ENCODE measurements around the gene PPP2R5B. TPM values are rescaled to one million over a fixed set of nuclear protein-coding genes. Genes with fewer than 3 reads are reported as not detected.

PPP2R5B gene
- total RNA-seq, 1 experiment from 2014 or later: 14.0 TPM

DNA sequence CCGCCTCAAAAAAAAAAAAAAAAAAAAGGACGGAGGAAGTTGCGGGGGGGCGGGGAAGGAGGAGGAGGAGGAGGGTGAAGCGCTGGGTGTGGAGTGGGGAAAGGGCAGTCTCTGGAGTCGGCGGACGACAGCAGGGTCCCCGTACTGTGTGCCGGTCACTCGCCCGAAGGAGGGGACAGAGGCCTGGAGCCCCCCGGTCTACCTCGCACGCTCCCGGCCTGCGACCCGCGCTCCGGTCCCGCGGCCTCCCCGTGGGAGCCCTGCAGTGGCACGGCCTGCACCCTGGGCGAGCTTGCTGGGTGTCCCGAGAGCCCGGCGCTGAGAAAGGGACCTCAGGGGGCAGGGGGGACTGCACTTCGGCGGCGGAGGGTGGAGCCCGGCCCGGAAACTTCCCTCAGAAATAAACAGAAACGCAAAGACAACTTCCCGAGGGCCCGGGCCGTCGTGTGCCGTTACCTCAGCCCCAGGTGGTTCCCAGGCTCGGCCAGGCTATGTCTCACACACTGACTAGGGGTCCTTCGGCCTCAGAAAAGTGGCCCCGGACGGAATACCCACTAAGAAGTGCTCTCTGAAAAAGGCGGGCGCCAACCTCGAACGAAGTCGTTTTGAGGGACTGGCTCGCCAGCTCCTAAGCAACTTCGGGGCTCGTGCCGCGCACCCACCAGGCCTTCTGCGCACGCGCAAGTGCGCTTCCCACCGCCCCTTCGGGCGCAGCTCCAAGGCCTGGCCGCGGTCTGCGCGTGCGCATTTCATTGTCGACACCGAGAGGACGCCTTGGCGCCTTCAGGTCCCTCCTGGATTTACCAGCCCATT lies 47.1 kb downstream of the PPP2R5B start, which contains the start of gene MAJIN:
MAJIN (minus strand) TSS at position 688 of the 813 bp plus-strand sequence. CDS start 12,703 bp downstream, outside the sequence.
- ATAC-seq (peak; percentile 79), DNase-seq (ENCODE audit: low read depth, low spot score) (peak; percentile 18)
- Histone ChIP-seq H3K9me3 (ENCODE audit: control insufficient read depth, insufficient read depth, low read depth, low read length) (no peaks in the 10 kb centered on the region), H3K4me3 (ENCODE audit: low read depth in 2 of 2, low read length in 2 of 2) (peak within 1 kb of the TSS; percentile 27 to 53), H3K27me3 (ENCODE audit: control insufficient read depth, insufficient read depth, low read length) (no peaks in the 10 kb centered on the region), H3K4me1 (ENCODE audit: control insufficient read depth, insufficient read depth, low read length) (no peaks in the 10 kb centered on the region), H3K27ac (ENCODE audit: low read length) (peak within 1 kb of the TSS; percentile 52), H3K36me3 (ENCODE audit: control insufficient read depth, insufficient read depth, low read length) (no peaks in the 10 kb centered on the region)
- no TSS peak for BruUV-seq (replicated peaks)
- intact Hi-C loops (cut with micrococcal nuclease; ENCODE audit: unreplicated experiment) (no loop called here), in situ Hi-C loops (cut with HindIII; ENCODE audit: low pct_unique_long_range_greater_than_20kb, low sequenced_read_pairs) (no loop called here)
- POLR2A ChIA-PET: interaction anchor here (0.6 kb wide), 1 partner anchor 55 kb away, joined by 3 read pairs; no protein-coding TSS in a partner anchor
- TF ChIP-seq SIN3A (IDR thresholded peaks at IDR 0.05; ENCODE audit: borderline replicate concordance, insufficient read depth, low read depth, low read length): no peak
- TF ChIP-seq POLR2AphosphoS5 (IDR thresholded peaks at IDR 0.05; ENCODE audit: low read depth, low read length): peak; percentile 73
- TF ChIP-seq, protein P1, sequence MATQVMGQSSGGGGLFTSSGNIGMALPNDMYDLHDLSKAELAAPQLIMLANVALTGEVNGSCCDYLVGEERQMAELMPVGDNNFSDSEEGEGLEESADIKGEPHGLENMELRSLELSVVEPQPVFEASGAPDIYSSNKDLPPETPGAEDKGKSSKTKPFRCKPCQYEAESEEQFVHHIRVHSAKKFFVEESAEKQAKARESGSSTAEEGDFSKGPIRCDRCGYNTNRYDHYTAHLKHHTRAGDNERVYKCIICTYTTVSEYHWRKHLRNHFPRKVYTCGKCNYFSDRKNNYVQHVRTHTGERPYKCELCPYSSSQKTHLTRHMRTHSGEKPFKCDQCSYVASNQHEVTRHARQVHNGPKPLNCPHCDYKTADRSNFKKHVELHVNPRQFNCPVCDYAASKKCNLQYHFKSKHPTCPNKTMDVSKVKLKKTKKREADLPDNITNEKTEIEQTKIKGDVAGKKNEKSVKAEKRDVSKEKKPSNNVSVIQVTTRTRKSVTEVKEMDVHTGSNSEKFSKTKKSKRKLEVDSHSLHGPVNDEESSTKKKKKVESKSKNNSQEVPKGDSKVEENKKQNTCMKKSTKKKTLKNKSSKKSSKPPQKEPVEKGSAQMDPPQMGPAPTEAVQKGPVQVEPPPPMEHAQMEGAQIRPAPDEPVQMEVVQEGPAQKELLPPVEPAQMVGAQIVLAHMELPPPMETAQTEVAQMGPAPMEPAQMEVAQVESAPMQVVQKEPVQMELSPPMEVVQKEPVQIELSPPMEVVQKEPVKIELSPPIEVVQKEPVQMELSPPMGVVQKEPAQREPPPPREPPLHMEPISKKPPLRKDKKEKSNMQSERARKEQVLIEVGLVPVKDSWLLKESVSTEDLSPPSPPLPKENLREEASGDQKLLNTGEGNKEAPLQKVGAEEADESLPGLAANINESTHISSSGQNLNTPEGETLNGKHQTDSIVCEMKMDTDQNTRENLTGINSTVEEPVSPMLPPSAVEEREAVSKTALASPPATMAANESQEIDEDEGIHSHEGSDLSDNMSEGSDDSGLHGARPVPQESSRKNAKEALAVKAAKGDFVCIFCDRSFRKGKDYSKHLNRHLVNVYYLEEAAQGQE (IDR thresholded peaks at IDR 0.05; ENCODE audit: insufficient read depth in 1 of 2, low read depth in 2 of 2, low read length in 1 of 2): no peak
- TF ChIP-seq, protein P2, sequence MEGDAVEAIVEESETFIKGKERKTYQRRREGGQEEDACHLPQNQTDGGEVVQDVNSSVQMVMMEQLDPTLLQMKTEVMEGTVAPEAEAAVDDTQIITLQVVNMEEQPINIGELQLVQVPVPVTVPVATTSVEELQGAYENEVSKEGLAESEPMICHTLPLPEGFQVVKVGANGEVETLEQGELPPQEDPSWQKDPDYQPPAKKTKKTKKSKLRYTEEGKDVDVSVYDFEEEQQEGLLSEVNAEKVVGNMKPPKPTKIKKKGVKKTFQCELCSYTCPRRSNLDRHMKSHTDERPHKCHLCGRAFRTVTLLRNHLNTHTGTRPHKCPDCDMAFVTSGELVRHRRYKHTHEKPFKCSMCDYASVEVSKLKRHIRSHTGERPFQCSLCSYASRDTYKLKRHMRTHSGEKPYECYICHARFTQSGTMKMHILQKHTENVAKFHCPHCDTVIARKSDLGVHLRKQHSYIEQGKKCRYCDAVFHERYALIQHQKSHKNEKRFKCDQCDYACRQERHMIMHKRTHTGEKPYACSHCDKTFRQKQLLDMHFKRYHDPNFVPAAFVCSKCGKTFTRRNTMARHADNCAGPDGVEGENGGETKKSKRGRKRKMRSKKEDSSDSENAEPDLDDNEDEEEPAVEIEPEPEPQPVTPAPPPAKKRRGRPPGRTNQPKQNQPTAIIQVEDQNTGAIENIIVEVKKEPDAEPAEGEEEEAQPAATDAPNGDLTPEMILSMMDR (IDR thresholded peaks at IDR 0.05): no peak
- no peak for TF ChIP-seq TCF7L2 (IDR thresholded peaks at IDR 0.05; ENCODE audit: low read depth, low read length)
- CTCF ChIA-PET: interaction anchor here (0.6 kb wide), 1 partner anchor 13 kb away, joined by 11 read pairs; no protein-coding TSS in a partner anchor

DNA sequence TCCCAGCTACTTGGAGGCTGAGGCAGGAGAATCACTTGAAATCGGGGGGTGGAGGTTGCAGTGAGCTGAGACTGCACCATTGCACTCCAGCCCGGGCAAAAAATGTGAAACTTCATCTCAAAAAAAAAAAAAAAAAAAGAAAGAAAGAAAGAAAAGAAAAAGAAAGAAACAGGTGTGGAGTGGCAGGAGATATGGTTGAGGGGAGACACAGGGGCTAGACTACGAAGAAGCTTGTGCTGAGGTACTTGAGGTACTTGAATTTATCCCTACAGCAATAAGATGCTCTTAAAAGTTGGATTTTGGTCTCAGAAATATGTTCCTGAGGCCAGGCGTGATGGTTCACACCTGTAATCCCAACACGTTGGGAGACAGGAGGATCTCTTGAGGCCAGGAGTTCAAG lies 49.6 kb downstream of the PPP2R5B start:
- no peaks in the 10 kb centered on the region for H3K9me3 ChIP-seq (ENCODE audit: control insufficient read depth, insufficient read depth, low read depth, low read length)
- H3K36me3 ChIP-seq (ENCODE audit: control insufficient read depth, insufficient read depth, low read length): no peaks in the 10 kb centered on the region
- no peaks in the 10 kb centered on the region for H3K27me3 ChIP-seq (ENCODE audit: control insufficient read depth, insufficient read depth, low read length)
- no peak overlapping the region for H3K27ac ChIP-seq (ENCODE audit: low read length)
- DNase-seq (ENCODE audit: low read depth, low spot score) (no peak), ATAC-seq (no peak)
- no peaks in the 10 kb centered on the region for H3K4me1 ChIP-seq (ENCODE audit: control insufficient read depth, insufficient read depth, low read length)
- CTCF ChIA-PET: interaction anchor here (0.7 kb wide), 3 partner anchors 11 to 770 kb away, joined by 4 to 12 read pairs (median 4); no protein-coding TSS in a partner anchor
- no peak overlapping the region for H3K4me3 ChIP-seq (ENCODE audit: low read depth in 2 of 2, low read length in 2 of 2)
- intact Hi-C loops (cut with micrococcal nuclease; ENCODE audit: unreplicated experiment): no loop called here
- POLR2A ChIA-PET: no interaction called here
- in situ Hi-C loops (cut with HindIII; ENCODE audit: low pct_unique_long_range_greater_than_20kb, low sequenced_read_pairs): no loop called here
- BruUV-seq (replicated peaks): no TSS peak
- TF ChIP-seq TCF7L2 (IDR thresholded peaks at IDR 0.05; ENCODE audit: low read depth, low read length): no peak

DNA sequence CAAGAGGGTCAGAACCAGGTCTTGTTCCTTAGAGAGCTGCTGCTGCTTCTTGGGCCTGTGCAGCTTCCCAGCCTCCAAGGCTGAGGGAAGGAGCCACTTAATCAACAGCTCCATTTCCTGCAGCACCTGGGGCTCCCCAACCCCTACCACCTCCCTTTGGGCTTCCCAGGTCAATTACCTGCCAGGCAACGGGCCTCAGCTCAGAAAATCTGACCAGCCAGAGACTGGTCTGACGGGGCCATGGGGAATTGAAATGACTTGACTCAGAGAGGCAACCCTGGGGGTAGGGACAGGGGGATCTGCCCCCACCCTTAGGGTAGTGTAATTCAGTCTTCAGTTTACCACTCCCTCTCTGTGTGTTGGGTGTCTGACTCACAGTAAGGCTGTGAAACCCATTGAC lies 52.2 kb downstream of the PPP2R5B start:
- Histone ChIP-seq H3K9me3 (ENCODE audit: control insufficient read depth, insufficient read depth, low read depth, low read length) (no peaks in the 10 kb centered on the region), H3K4me1 (ENCODE audit: control insufficient read depth, insufficient read depth, low read length) (no peaks in the 10 kb centered on the region), H3K4me3 (ENCODE audit: low read depth in 2 of 2, low read length in 2 of 2) (no peak overlapping the region), H3K27ac (ENCODE audit: low read length) (no peak overlapping the region), H3K36me3 (ENCODE audit: control insufficient read depth, insufficient read depth, low read length) (no peaks in the 10 kb centered on the region), H3K27me3 (ENCODE audit: control insufficient read depth, insufficient read depth, low read length) (no peaks in the 10 kb centered on the region)
- ChIA-PET POLR2A (no interaction called here), CTCF (no interaction called here)
- BruUV-seq (replicated peaks): no TSS peak
- TF ChIP-seq TCF7L2 (IDR thresholded peaks at IDR 0.05; ENCODE audit: low read depth, low read length) (no peak), SIN3A (IDR thresholded peaks at IDR 0.05; ENCODE audit: borderline replicate concordance, insufficient read depth, low read depth, low read length) (no peak), POLR2AphosphoS5 (IDR thresholded peaks at IDR 0.05; ENCODE audit: low read depth, low read length) (no peak)
- TF ChIP-seq, protein P1 (IDR thresholded peaks at IDR 0.05; ENCODE audit: insufficient read depth in 1 of 2, low read depth in 2 of 2, low read length in 1 of 2): no peak
- TF ChIP-seq, protein P2 (IDR thresholded peaks at IDR 0.05): no peak
- in situ Hi-C loops (cut with HindIII; ENCODE audit: low pct_unique_long_range_greater_than_20kb, low sequenced_read_pairs): no loop called here
- ATAC-seq: no peak
- intact Hi-C loops (cut with micrococcal nuclease; ENCODE audit: unreplicated experiment): no loop called here
- DNase-seq (ENCODE audit: low read depth, low spot score): no peak

All from Panc1 (cell line).